A673 (cell line): ENCODE data around the gene TEPSIN.

Experiments
- CTCF ChIP-seq: fragments of 300-800, 200-600 bp; sonication (generic); conservative IDR thresholded peaks from 2 replicates; pipeline ENCODE4 v1.5.1; 2017; ENCODE audit warnings: low read depth, mild to moderate bottlenecking, antibody characterized with exemption, low read length, moderate library complexity, mixed read lengths
- EZH2 ChIP-seq: fragments of 200-600 bp; sonication (generic); IDR thresholded peaks from 2 replicates; pipeline ENCODE4 v1.6.1; 2017; ENCODE audit warnings: borderline replicate concordance, low read depth, mild to moderate bottlenecking, mixed read lengths, antibody characterized with exemption, low read length; ENCODE audit not compliant: poor library complexity, severe bottlenecking

GRCh38 chr17:81238815-81239713 is at the start of gene TEPSIN, which contains the start of gene NDUFAF8:
- TF ChIP-seq CTCF: no peak
- TF ChIP-seq EZH2: no peak
